BLaER1 (cell line): ENCODE results near the gene GMDS.
A peak's percentile ranks its signal among the peaks of the same experiment; 100 is the strongest.

ENCODE experiments used
- H3K27ac ChIP-seq: shearing (Covaris generic); formaldehyde crosslinking; 2 replicates; pipeline ENCODE4 v1.8.1; 2022
- H3K27me3 ChIP-seq: shearing (Covaris generic); formaldehyde crosslinking; 2 replicates; pipeline ENCODE4 v1.8.1; 2022
- H3K36me3 ChIP-seq: shearing (Covaris generic); formaldehyde crosslinking; 2 replicates; pipeline ENCODE4 v1.8.1; 2022
- H3K4me1 ChIP-seq: shearing (Covaris generic); formaldehyde crosslinking; 2 replicates; pipeline ENCODE4 v1.8.1; 2022
- H3K4me2 ChIP-seq: shearing (Covaris generic); formaldehyde crosslinking; 2 replicates; pipeline ENCODE4 v1.8.1; 2022
- H3K4me3 ChIP-seq: shearing (Covaris generic); formaldehyde crosslinking; 2 replicates; pipeline ENCODE4 v1.8.1; 2022
- H3K9ac ChIP-seq: shearing (Covaris generic); formaldehyde crosslinking; 2 replicates; pipeline ENCODE4 v1.8.1; 2022
- H3K9me3 ChIP-seq: shearing (Covaris generic); formaldehyde crosslinking; 2 replicates; pipeline ENCODE4 v1.8.1; 2022
- H4K20me1 ChIP-seq: shearing (Covaris generic); formaldehyde crosslinking; 2 replicates; pipeline ENCODE4 v1.8.1; 2022
- Cebpa-rat ChIP-seq: shearing (Covaris generic); IDR thresholded peaks from 2 replicates; pipeline ENCODE4 v1.8.1; 2022

The GMDS gene

DNA sequence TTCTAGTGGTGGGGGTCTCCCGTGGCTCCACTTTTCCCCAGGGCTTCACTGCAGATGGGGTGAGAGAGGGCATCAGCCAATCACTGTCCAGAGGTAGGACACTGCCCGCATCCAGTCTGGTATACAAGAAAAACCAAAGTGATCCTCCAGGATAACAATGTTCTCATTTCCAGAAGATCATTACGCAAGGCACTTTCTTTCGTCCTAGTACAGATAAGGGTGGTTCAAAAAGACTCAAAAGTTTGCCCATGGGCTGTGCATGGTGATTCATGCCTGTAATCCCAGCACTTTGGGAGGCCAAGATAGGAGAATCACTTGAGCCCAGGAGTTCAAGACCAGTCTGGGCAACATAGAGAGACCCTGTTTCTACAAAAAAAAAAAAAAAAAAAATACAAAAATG, 16.4 kb downstream of the GMDS start:
- no peaks in the 10 kb centered on the region for H3K36me3 ChIP-seq
- no peak overlapping the region for H3K9ac ChIP-seq
- H3K4me3 ChIP-seq: no peak overlapping the region
- peaks cover 48% of the 10 kb centered on the region; the same call in 1 of the 2 replicates for H4K20me1 ChIP-seq
- H3K4me2 ChIP-seq: no peak overlapping the region
- H3K27me3 ChIP-seq: no peaks in the 10 kb centered on the region
- H3K4me1 ChIP-seq: no peaks in the 10 kb centered on the region
- 0 out of 2 replicates have a peak, but pooled peaks cover 5% of the 10 kb centered on the region for H3K9me3 ChIP-seq
- H3K27ac ChIP-seq: no peak overlapping the region
- TF ChIP-seq Cebpa-rat: no peak

DNA sequence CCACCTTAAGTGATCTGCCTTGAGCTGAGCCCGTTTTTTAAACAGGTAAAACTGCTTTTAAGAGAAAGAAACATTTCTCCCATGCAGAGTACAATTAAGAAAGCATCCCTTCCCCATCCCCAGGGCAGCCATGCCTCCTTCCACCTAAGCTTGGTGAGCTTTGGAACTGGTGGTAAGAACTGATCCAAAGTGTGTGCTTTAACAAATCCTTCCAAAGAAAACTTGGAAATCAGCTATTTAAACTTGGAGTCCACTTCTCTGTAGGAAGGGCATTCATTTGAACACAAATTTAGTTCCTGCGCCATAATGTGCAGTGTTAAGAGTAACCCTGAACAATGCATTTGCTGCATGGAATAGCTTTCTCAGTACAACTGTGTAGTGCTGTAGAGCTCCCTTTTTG, 17.0 kb downstream of the GMDS start:
- H3K4me2 ChIP-seq: no peak overlapping the region
- no peak overlapping the region for H3K9ac ChIP-seq
- H3K27ac ChIP-seq: no peak overlapping the region
- no peaks in the 10 kb centered on the region for H3K36me3 ChIP-seq
- H3K27me3 ChIP-seq: no peaks in the 10 kb centered on the region
- 0 out of 2 replicates have a peak, but pooled peaks cover 5% of the 10 kb centered on the region for H3K9me3 ChIP-seq
- H3K4me1 ChIP-seq: no peaks in the 10 kb centered on the region
- peaks cover 48% of the 10 kb centered on the region; the same call in 1 of the 2 replicates for H4K20me1 ChIP-seq
- no peak overlapping the region for H3K4me3 ChIP-seq
- TF ChIP-seq Cebpa-rat: no peak

DNA sequence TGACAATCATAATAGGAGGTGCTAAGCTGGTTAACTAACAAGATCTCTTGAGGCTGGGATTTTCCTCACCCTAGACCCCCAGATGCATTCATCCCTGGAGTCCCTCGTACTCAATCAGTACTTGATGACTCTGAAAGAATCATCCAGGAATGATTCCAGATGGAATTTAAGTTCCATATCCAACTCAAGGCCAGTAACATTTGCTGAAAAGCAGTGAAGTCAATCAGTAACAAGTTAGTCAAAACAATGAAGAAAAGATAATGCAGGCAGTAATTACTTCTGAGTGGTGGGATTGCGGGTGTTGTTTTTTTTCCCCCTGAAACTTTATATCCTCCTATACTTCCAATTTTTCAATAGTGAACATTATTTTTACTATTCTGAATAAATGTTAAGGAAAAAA, 18.6 kb downstream of the GMDS start:
- Histone ChIP-seq H3K27me3 (no peaks in the 10 kb centered on the region), H3K36me3 (no peaks in the 10 kb centered on the region), H3K27ac (no peak overlapping the region), H3K4me2 (no peak overlapping the region), H3K4me1 (peaks cover 8% of the 10 kb centered on the region), H3K4me3 (no peak overlapping the region), H3K9ac (no peak overlapping the region), H3K9me3 (0 out of 2 replicates have a peak, but pooled peaks cover 5% of the 10 kb centered on the region), H4K20me1 (peaks cover 39% of the 10 kb centered on the region; the same call in 1 of the 2 replicates)
- no peak for TF ChIP-seq Cebpa-rat

DNA sequence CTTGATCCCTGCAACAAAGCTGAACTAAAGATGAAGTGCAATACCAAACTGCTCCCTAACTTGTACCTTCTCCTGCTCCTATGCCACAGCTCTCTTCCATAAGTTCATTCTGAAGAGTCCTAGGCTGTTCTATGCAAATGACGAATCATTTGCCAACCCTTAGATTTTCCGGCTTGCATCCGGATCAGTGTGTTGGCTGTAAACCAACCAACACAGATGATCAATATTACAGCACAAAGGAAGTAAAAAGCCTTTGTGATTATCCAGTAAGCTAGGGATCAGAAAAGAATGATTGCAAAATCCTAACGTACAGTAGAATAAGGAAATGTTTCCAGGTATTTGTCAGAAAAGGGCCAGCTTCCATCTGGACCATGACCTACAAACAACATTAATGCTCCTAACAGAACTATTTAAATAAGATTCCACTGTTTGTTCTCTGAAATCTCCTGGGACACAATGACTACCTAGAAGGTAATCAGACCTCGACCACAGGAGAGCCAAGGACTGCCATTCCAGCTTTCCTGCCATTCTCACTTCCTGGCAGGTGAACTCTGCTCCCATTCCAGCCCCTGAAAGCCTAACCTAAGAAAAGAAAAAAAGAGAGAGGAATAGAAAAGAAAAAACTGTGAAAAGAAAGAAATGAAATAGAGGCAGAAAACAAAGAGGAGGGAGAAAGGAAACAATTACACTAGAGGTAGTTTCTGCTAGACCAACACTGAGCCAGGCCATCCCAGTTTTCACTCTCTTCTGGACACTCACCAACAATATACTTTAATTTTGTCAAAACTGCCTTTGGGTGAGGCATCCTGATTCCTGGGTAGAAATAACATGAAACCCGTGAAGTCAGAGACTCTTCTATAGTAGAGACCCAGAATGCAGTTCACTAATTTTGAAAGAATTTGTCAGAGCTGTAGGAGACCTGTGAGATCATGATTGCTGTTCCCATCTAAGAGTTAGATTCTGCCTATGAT, 19.7 kb downstream of the GMDS start:
- Histone ChIP-seq H3K9me3 (0 out of 2 replicates have a peak, but pooled peaks cover 5% of the 10 kb centered on the region), H3K4me3 (no peak overlapping the region), H3K27me3 (no peaks in the 10 kb centered on the region), H3K9ac (no peak overlapping the region), H3K27ac (no peak overlapping the region), H3K4me1 (peaks cover 14% of the 10 kb centered on the region), H3K36me3 (no peaks in the 10 kb centered on the region), H4K20me1 (peaks cover 32% of the 10 kb centered on the region; the same call in 1 of the 2 replicates), H3K4me2 (no peak overlapping the region)
- TF ChIP-seq Cebpa-rat: no peak

DNA sequence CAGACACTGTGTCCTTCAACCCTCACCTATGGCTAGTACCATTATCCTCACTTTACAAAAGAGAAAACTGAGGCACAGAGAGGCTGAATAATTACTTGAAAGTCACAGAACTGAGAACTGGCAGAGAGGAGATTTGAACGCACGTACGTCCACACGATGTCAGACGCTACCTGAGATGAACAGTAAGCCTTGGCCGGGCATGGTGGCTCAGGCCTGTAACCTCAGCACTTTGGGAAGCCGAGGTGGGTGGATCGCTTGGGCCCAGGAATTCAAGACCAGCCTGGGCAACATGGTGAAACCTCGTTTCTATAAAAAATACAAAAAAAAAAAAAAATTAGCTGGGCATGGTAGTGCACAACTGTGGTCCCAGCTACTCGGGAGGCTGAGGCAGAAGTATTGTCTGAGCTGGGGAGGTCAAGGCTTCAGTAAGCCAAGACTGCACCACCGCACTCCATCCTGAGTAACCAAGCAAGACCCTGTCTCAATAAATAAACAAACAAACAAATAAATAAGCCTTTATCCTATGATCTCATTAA, 20.5 kb downstream of the GMDS start:
- Histone ChIP-seq H3K4me1 (peaks cover 14% of the 10 kb centered on the region), H4K20me1 (peaks cover 32% of the 10 kb centered on the region; the same call in 1 of the 2 replicates), H3K9me3 (0 out of 2 replicates have a peak, but pooled peaks cover 5% of the 10 kb centered on the region), H3K4me3 (no peak overlapping the region), H3K36me3 (no peaks in the 10 kb centered on the region), H3K27me3 (no peaks in the 10 kb centered on the region), H3K9ac (no peak overlapping the region), H3K4me2 (no peak overlapping the region), H3K27ac (no peak overlapping the region)
- no peak for TF ChIP-seq Cebpa-rat

DNA sequence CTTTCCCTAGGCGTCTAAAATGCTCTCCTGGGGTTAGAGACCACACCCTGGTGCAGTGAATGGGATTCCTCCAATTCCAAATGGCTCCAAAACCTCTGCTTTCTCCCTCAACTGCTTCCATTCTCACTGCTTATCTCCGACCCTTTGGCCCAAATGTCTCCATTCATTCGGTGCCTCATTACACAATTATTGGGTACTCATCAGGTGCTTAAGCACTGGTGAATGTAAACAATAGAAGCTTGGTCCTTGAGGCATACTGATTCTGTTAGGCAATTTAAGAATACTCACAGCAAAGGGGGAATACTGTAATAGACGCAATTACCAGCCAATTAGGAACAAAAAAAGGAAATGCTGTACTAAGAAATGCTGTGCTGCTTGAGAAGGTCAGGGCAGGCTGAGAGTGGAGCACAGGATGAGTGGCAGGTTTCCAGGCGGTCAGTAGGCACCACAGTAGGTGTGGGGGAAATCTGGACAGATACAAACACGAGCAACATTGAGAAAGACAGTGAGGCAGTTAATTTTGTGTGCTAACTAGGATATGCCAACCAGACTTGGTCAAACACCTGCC, 23.0 kb downstream of the GMDS start:
- Histone ChIP-seq H3K9ac (peak overlapping the region; percentile 67; the same call in 1 of the 2 replicates), H4K20me1 (peaks cover 35% of the 10 kb centered on the region; the same call in 1 of the 2 replicates), H3K4me2 (peak overlapping the region; percentile 87), H3K9me3 (no peaks in the 10 kb centered on the region), H3K36me3 (no peaks in the 10 kb centered on the region), H3K27ac (peak overlapping the region; percentile 59; the same call in 1 of the 2 replicates), H3K4me3 (peak overlapping the region; percentile 59), H3K4me1 (peaks cover 14% of the 10 kb centered on the region), H3K27me3 (no peaks in the 10 kb centered on the region)
- TF ChIP-seq Cebpa-rat: no peak

DNA sequence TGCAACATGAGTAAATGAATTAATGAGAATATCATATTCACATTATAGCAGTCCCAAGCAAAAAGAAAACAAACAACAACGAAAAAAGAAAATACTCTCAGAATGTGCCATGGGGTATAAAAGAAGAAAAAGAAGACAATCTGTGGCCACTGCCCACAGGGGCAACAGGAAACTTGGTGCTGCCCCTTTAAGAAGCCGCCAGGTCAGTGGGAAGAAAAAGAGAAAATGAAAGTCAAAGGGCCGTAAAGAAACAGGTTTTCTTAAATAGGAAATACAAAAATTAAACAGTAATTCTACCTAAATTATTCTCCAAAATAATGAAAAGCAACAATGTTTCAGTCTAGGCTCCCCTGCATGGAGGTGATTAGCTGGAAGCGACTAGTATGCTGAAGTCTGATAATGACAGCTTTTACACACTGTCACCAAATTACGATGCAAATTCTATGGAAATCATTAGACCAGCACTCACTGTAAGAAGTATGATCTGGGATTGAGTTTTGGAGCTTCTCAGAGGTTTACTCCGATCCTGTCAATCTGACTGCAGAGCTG, 23.6 kb downstream of the GMDS start:
- H4K20me1 ChIP-seq: peaks cover 39% of the 10 kb centered on the region
- H3K4me2 ChIP-seq: peak overlapping the region; percentile 87
- peak overlapping the region; percentile 59 for H3K4me3 ChIP-seq
- TF ChIP-seq Cebpa-rat: no peak
- H3K4me1 ChIP-seq: peaks cover 14% of the 10 kb centered on the region
- H3K27ac ChIP-seq: peak overlapping the region; percentile 59; the same call in 1 of the 2 replicates
- no peaks in the 10 kb centered on the region for H3K9me3 ChIP-seq
- no peaks in the 10 kb centered on the region for H3K36me3 ChIP-seq
- H3K9ac ChIP-seq: peak overlapping the region; percentile 67
- H3K27me3 ChIP-seq: no peaks in the 10 kb centered on the region

DNA sequence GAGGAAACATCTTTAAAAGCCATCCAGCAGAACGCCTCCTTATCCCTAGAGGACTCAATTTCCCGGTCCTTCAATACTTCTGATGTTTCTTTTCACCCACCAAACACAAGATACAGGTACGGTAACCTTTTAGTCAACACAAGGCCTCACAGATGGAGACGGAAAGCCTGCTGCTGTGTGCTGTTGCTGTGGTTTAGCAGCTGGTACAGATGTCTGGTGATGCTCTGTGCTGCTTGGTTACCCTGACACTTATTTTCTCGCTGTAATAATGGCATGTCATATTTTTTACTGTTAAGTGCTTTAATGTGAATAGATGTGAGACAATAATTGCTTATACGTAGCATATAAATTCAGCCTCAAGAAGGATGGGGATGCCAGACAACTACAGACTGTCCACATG, 25.3 kb downstream of the GMDS start:
- Histone ChIP-seq H3K4me2 (no peak overlapping the region), H3K4me1 (peaks cover 18% of the 10 kb centered on the region), H3K27me3 (no peaks in the 10 kb centered on the region), H3K9me3 (no peaks in the 10 kb centered on the region), H4K20me1 (peaks cover 35% of the 10 kb centered on the region), H3K36me3 (no peaks in the 10 kb centered on the region), H3K27ac (no peak overlapping the region), H3K9ac (no peak overlapping the region), H3K4me3 (no peak overlapping the region)
- TF ChIP-seq Cebpa-rat: no peak

DNA sequence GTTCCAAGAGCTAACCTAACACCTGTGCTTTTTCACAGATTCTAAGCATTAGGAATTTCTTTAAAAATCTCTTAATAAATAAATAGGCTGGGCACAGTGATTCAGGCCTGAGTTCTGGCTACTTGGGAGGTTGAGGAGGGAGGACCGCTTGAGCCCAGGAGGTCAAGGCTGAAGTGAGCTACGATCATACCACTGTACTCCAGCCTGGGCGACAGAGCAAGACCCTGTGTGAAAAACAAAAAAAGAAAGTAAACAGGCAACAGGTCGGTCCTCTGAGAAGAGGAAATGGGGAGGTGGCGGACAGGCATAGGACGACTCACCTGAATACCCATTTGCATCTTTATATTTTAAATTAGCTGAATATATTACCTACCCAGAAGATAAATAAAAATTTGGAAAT, 26.5 kb downstream of the GMDS start:
- no peak for TF ChIP-seq Cebpa-rat
- Histone ChIP-seq H3K4me3 (no peak overlapping the region), H3K9ac (no peak overlapping the region), H3K27ac (no peak overlapping the region), H3K36me3 (no peaks in the 10 kb centered on the region), H3K27me3 (no peaks in the 10 kb centered on the region), H4K20me1 (peaks cover 28% of the 10 kb centered on the region), H3K9me3 (no peaks in the 10 kb centered on the region), H3K4me1 (peaks cover 19% of the 10 kb centered on the region), H3K4me2 (no peak overlapping the region)
